ENCODE measurements around the gene SNAI3.

DNA sequence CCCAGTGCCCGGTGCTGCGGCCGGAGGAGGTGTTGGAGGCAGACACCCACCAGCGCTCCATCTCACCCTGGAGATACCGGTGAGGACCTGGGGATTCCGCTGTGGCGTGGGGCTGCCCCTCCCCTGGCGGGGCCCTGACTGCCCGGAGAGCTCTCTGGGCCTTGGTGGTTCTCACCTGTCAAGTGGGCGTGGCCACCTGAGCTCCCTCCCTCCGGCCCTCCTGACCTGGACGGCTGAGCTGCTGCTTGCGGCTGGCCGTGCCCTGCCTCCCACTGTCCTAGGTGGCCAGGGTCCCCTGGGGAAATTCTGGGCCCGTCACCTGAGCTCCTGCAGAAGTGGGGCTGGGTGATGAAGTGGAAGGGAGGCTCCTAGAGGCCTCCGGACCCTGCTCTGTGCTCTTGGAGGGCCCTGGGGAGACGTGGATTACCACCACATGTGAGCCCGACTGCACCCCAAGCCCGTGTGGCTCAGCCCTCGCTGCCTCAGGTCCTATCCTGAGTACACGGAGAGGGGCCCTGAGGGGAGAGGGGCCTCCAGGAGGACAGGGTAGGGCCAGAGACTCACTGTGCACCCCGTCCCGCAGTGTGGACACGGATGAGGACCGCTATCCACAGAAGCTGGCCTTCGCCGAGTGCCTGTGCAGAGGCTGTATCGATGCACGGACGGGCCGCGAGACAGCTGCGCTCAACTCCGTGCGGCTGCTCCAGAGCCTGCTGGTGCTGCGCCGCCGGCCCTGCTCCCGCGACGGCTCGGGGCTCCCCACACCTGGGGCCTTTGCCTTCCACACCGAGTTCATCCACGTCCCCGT lies 46.9 kb downstream of the SNAI3 start:
- TF ChIP-seq, protein P1, sequence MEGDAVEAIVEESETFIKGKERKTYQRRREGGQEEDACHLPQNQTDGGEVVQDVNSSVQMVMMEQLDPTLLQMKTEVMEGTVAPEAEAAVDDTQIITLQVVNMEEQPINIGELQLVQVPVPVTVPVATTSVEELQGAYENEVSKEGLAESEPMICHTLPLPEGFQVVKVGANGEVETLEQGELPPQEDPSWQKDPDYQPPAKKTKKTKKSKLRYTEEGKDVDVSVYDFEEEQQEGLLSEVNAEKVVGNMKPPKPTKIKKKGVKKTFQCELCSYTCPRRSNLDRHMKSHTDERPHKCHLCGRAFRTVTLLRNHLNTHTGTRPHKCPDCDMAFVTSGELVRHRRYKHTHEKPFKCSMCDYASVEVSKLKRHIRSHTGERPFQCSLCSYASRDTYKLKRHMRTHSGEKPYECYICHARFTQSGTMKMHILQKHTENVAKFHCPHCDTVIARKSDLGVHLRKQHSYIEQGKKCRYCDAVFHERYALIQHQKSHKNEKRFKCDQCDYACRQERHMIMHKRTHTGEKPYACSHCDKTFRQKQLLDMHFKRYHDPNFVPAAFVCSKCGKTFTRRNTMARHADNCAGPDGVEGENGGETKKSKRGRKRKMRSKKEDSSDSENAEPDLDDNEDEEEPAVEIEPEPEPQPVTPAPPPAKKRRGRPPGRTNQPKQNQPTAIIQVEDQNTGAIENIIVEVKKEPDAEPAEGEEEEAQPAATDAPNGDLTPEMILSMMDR (IDR thresholded peaks at IDR 0.05): no peak
- TF ChIP-seq POLR2A (IDR thresholded peaks at IDR 0.05): no peak

All from esophagus squamous epithelium (tissue), 4 donors.